Central memory CD4-positive, alpha-beta T cell (primary cell): ENCODE data around the gene GNG5.
"Not testable (repeated sequence)": the region's sequence is repeated elsewhere in the genome, so short reads cannot be mapped to it uniquely, and the experiment has no call there.

Source experiments
- DNase-seq: peaks from one replicate; pipeline ENCODE4 v3.0.0; 2022

Gene GNG5

GRCh38 chr1:84481317-84481716 lies 25.1 kb downstream of the GNG5 start:
- DNase-seq = no peak

DNA sequence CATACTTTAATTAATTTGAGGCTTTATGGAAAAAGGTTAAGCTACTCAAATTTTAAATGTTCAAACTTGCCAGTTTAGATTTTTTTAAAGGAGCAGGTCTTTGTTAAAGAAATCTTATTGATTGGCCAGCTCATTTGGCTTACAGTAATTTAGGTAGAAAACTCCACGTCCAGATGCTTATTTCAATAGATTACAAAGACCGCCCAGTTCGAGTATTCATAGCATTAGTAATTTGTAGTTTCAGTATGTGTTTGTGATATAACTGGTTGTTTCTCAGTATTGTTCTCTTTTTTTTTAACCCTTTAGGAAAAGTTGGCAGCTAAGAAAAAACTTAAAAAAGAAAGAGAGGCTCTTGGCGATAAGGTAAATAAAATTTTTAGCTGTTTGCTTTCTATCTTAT lies 25.7 kb downstream of the GNG5 start:
- DNase-seq = no peak

GRCh38 chr1:84479998-84480397 lies 26.4 kb downstream of the GNG5 start:
- DNase-seq = no peak

DNA sequence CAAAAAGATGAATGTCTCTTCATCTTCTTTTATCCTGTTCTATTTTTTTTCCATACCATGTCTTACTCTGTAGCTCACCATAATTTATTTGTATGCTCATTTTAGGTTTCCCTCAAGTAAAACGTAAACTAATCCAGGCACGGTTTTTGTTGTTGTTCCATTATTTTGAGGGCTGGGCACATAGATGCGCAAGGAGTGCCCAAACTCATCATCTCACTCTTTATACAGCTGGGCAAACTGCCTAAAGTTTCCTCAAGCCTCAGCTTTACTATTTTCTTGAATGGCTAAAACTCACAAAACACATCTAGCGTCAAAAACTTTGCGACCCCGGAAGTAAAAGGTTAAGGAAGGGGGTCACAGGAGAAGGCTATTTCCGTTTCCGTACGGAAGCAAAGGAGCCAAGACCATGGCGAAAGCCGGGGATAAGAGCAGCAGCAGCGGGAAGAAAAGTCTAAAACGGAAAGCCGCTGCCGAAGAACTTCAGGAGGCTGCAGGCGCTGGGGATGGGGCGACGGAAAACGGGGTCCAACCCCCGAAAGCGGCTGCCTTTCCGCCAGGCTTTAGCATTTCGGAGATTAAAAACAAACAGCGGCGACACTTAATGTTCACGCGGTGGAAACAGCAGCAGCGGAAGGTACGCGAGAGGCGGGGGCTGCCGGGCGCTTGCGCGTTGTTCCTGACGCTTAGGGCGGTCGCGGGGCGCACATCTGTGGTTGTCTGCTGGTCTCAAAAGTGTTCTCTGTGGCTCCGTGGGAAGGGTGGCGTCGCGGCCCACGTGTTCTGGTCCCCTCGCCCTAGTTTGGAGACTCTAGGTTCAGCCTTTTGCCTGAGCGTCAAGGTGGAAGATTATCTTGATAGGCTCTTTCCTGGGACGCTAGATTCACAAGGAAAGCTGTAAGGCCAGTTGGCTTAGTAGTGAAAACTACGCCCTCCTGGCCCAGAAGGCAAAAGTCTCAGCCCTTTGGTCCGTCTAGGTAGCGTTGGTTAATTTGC lies 27.2 kb downstream of the GNG5 start, which contains the start of gene RPF1:
Gene RPF1 (plus strand): TSS at position 391 of the 993 bp plus-strand sequence. CDS start 16 bp downstream, at position 407.
- peak; percentile 85 for DNase-seq

- no peak for DNase-seq
These were observed 30.2 kb downstream of the GNG5 start for GRCh38 chr1:84476225-84476624.

- no peak for DNase-seq
These were observed 39.1 kb downstream of the GNG5 start for GRCh38 chr1:84467298-84467697.

DNA sequence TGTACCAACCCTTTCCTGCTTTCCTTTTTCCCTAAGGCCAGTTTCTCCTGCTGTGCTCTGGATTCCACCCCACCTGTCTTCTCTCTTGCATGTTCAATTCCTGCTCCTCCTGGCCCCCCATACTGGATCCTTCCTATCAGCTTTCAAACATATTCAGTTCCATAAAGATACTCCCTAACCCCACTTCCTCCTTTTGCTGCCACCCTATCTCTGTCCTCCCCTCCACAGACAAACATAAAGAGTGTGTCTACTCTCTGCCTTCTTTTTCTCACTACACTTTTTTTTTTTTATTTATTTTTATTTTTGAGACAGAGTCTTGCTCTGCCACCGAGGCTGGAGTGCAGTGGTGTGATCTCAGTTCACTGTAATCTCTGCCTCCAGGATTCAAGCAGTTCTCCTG lies 44.3 kb downstream of the GNG5 start:
- no peak for DNase-seq

DNA sequence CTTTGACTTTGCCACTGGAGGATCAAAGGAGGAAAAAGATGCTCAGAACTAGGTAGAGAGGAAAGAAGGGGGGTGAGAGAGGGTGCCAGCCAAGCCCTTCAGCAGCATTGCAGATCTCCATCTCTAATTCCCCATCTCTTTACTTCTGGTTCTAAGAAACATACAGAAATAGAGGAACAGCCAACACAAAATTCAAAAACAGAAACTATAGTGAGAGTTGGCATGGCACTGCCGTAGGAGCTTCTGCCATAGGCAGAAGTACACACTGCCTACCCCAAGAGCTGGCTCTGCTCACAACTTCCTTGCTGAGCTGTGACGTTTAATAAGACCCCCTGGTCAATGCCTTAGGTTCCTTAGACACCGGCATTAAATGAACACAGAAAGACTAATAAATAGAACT lies 53.9 kb downstream of the GNG5 start:
- no peak for DNase-seq

- no peak for DNase-seq
These were observed 55.5 kb downstream of the GNG5 start for GRCh38 chr1:84450910-84451309.

DNA sequence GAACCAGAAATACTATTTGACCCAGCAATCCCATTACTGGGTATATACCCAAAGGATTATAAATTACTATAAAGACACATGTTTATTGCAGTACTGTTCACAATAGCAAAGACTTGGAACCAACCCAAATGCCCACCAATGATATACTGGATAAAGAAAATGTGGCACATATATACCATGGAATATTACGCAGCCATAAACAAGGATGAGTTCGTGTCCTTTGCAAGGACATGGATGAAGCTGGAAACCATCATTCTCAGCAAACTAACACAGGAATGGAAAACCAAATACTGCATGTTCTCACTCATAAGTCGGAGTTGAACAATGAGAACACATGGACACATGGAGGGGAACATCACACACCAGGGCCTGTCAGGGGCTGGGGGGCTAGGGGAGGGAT lies 57.7 kb downstream of the GNG5 start:
- not testable (repeated sequence) for DNase-seq
